ENCODE results near the gene LRRFIP1.
A peak's percentile ranks its signal among the peaks of the same experiment; 100 is the strongest.

The LRRFIP1 gene

DNA sequence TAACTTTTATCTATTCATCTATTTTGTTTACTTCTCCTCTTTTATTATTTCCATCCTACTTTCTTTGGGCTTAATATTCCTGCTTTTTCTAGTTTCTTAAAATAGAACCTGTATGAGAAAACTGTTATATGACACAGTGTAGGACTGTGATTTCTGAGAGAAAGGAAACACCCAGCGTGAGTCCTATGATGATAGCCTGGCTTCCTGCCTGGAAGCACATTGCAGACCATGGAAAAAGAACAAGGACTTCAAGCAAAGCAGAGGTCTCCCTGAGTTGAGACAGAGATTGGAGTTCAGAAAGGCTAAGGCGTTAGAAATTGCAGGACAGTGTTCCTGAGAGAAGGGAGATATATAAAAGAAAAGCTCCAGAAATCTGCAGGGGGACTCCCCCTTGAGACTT lies 178.9 kb downstream of the LRRFIP1 start:
- no peak for DNase-seq (ENCODE audit: insufficient read length, low spot score)
- FAIRE-seq, result no peak

DNA sequence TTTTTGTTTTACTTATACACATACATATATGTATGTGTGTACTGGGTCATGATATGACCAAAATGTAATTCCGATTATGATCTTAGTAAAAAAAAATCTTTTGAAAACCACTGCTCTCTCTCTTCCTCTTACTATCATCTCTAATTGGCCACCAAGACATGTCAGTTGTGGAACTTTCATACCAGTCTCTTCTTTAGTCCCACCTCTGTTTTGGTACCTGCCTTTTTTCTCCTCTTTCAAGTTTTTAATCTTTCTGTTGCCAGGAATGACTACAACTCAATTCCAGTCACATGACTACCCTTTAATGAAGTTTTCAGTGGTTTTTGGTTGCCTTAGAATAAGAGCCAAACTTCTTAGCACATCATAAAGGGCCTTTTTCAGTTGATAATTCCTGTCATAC lies 188.2 kb downstream of the LRRFIP1 start:
- DNase-seq (ENCODE audit: insufficient read length, low spot score) (no peak), FAIRE-seq (no peak)

GRCh38 chr2:237816531-237816930 lies 189.1 kb downstream of the LRRFIP1 start:
- no peak for FAIRE-seq

GRCh38 chr2:237818066-237818473 lies 190.7 kb downstream of the LRRFIP1 start:
- FAIRE-seq (peak; percentile 46), DNase-seq (ENCODE audit: insufficient read length, low spot score) (peak; percentile 14)

More at GRCh38 chr2:237816531-237816930, 189.1 kb downstream of the LRRFIP1 start:
- DNase-seq (ENCODE audit: insufficient read length, low spot score), result no peak

- no peak for FAIRE-seq
- no peak for DNase-seq (ENCODE audit: insufficient read length, low spot score)
Measured at GRCh38 chr2:237819231-237819630, 191.8 kb downstream of the LRRFIP1 start.

GRCh38 chr2:237820421-237820820 lies 193.0 kb downstream of the LRRFIP1 start:
- FAIRE-seq (no peak), DNase-seq (ENCODE audit: insufficient read length, low spot score) (no peak)

- FAIRE-seq (no peak), DNase-seq (ENCODE audit: insufficient read length, low spot score) (no peak)
Measured at GRCh38 chr2:237823544-237823943, 196.2 kb downstream of the LRRFIP1 start.

GRCh38 chr2:237824085-237824484 lies 196.7 kb downstream of the LRRFIP1 start:
- no peak for FAIRE-seq

GRCh38 chr2:237827421-237827987 lies 200.1 kb downstream of the LRRFIP1 start:
- DNase-seq (ENCODE audit: insufficient read length, low spot score), result no peak
- FAIRE-seq, result no peak

More at GRCh38 chr2:237824085-237824484, 196.7 kb downstream of the LRRFIP1 start:
- no peak for DNase-seq (ENCODE audit: insufficient read length, low spot score)
